Measurements from ENCODE around the gene CST1.
"Not testable (repeated sequence)": the region's sequence is repeated elsewhere in the genome, so short reads cannot be mapped to it uniquely, and the experiment has no call there.

CST1 gene

GRCh38 chr20:23750786-23751185 is at the start of gene CST1:
CST1 (minus strand) TSS chr20:23750935; CDS start chr20:23750866, 69 bp downstream.
- DNase-seq: not testable (repeated sequence)

- not testable (repeated sequence) for DNase-seq
These were observed 48.6 kb upstream of the CST1 start for GRCh38 chr20:23799216-23799847.

GRCh38 chr20:23795526-23795925 is 44.8 kb upstream of the CST1 start:
- DNase-seq: no peak

- DNase-seq: no peak
These were observed 44.1 kb upstream of the CST1 start for GRCh38 chr20:23794841-23795240.

- no peak for DNase-seq
These were observed 43.3 kb upstream of the CST1 start for GRCh38 chr20:23794065-23794464.

GRCh38 chr20:23783447-23783846 is 32.7 kb upstream of the CST1 start:
- no peak for DNase-seq

GRCh38 chr20:23782366-23782983 is 31.7 kb upstream of the CST1 start:
- no peak for DNase-seq

GRCh38 chr20:23778676-23779075 is 27.9 kb upstream of the CST1 start:
- DNase-seq: not testable (repeated sequence)

GRCh38 chr20:23777380-23777779 is 26.6 kb upstream of the CST1 start:
- DNase-seq: not testable (repeated sequence)

- DNase-seq: no peak
These were observed 25.5 kb upstream of the CST1 start for GRCh38 chr20:23776067-23776771.

- no peak for DNase-seq
These were observed 23.3 kb upstream of the CST1 start for GRCh38 chr20:23774081-23774480.

GRCh38 chr20:23773579-23773978 is 22.8 kb upstream of the CST1 start:
- DNase-seq: no peak

- no peak for DNase-seq
These were observed 22.4 kb upstream of the CST1 start for GRCh38 chr20:23773127-23773526.

GRCh38 chr20:23772074-23772473 is 21.3 kb upstream of the CST1 start:
- DNase-seq: no peak

GRCh38 chr20:23770384-23770783 is 19.6 kb upstream of the CST1 start:
- no peak for DNase-seq

GRCh38 chr20:23768520-23768919 is 17.8 kb upstream of the CST1 start:
- DNase-seq: not testable (repeated sequence)

GRCh38 chr20:23766531-23766930 is 15.8 kb upstream of the CST1 start:
- DNase-seq: no peak

GRCh38 chr20:23765578-23765977 is 14.8 kb upstream of the CST1 start:
- DNase-seq: no peak

- not testable (repeated sequence) for DNase-seq
These were observed 13.9 kb upstream of the CST1 start for GRCh38 chr20:23764630-23765029.

GRCh38 chr20:23763345-23763744 is 12.6 kb upstream of the CST1 start:
- DNase-seq: no peak

GRCh38 chr20:23759306-23759940 is 8.7 kb upstream of the CST1 start:
- DNase-seq: no peak

- DNase-seq: not testable (repeated sequence)
These were observed 6.1 kb upstream of the CST1 start for GRCh38 chr20:23756792-23757191.

- DNase-seq: not testable (repeated sequence)
These were observed 4.4 kb upstream of the CST1 start for GRCh38 chr20:23755131-23755611.
